Embryonic facial prominence (tissue), 1 donor: ENCODE measurements around the gene SYNJ2.

Experiments
- DNase-seq: peaks from one replicate; pipeline ENCODE4 v3.0.0-alpha.2; 2016; ENCODE audit errors: extremely low spot score

SYNJ2 gene

DNA sequence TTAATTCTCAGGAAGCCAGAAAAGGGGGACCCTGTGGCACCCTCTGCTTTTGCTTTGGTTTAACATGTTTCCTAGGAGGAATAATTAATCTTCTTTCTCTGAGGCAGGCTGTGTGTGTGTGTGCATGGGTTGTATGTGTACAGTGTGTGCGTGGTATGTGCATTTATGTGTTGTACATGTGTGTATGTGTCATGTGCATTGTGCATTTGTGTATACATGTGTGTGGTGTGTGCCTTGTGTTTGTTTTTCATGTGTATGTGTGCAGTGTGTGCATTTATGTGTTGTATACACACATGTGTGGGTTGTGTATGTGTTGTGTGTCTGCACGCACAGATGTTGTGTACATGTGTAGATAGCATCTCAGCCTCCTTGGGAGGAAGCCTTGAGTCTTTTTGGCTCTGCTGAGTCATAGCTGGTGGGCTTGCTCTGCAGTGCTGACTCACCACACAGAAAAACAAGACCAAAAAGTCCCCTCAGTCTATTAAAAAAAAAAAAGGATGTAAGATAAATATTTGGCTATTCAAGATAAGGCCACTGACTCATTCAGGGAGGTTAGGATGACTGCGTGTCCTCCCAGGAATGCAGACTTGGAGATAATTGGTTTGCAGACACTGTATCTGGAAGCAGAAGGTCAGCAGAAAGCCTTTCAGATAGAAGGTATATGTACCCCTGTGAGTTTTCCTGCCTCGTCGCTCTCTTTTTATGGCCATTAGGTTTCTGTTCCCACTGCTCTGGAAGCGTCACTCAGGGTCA, 58.6 kb downstream of the SYNJ2 start:
- no peak for DNase-seq

DNA sequence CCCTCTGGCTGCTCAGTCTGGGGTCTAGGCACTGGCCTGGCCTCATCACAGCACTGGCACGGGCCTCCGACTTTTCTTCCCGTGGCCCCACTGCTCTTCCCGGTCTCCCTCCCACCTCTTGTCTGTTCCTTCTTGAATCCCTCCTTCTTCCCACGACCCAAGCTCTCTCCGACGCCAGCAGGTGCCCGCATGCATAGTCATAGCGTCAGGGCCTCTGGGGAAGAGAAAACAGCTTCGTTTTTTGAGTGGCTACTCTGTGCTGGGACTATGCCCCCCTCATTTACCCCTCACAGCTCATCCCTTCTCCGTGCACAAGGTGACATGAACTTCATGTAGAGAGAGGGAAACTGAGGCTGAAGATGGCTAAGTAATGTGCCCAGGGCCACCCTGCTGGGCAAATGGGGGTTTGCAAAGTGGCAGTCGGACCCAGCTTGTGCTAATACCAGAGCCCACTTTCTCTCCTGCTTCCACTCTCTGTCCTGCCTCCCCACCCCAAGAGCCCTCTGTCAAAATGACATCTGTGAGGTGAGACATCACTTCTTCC, 59.2 kb downstream of the SYNJ2 start:
- DNase-seq = no peak

DNA sequence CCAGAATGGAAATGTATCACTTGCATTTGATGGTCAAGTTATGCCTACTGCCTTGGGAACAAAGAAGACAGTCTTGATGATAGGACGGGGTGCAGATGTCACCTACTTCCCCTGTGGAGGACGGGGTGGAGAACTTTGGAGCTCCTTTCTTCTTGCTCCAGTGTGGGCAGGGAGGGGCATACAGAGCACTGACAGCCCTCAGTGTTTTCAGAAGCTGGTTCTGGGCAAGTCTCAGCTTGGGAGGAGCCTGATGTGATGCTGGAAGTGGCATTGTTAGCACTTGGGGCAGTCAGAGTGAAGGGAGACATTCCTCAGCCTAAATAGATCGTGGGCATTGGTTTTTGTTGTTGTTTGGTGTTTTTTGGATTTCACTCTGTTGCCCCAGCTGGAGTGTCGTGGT, 59.7 kb downstream of the SYNJ2 start:
- no peak for DNase-seq

DNA sequence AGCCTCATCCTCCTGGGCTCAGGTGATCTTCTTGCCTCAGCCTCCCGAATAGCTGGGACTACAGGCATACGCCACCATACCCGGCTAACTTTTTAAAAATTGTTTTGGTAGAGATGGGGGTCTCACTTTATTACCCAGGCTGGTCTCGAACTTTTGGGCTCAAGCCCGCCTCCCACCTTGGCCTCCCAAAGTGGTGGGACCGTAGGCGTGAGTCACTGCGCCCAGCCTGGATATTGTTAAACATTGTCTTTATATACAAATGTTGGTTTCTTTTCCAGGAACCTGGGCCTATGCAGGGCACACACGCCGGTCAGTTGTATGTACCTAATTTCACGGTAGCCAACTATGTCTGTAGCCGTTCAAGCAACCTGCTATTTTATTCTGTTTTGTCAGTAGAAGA, 60.1 kb downstream of the SYNJ2 start:
- DNase-seq = no peak

DNA sequence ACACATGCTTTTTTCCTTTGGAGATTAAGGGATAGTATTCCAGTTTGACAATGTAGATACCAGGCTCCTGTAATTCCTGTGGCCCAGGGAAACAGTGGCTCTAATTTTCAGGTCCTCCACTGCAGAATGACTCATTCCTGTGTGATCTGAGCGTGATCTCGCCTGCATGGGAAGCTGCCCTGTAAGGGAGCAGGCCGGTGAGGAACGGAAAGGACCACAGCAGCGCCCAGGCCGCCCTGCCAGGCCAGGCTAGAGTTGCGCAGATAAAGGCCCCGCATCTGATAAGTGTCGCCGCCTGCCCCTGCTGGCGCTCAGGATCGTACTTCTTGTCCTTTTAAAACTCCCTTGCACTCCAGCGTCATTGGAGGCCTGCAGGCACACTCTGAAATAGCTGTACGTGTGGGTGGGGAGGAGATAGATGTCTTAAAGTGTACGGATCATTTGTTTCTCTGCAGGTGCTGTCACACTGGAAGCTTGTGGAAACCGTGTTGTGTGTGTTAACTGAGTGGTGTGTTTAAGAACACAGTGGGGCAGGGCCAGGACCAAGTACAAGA, 60.7 kb downstream of the SYNJ2 start:
- DNase-seq = no peak

DNA sequence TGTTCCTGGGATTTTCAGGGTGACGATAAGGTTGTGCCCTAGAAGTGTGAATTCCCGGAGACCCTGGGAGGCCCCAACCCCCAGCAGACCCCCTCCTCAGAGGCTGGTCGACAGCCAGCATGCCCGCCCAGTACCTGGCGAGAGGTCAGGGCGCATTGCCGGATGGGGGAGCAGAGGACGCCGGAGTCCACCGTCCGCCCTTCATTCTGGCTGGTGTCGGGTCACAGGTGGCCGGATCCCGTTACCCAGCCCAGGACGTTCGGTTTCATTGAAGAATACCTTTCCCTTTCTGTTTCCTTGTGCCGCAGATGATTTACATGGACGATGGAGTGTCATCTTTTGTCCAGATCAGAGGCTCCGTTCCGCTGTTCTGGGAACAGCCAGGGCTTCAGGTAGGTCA, 61.3 kb downstream of the SYNJ2 start:
- no peak for DNase-seq

DNA sequence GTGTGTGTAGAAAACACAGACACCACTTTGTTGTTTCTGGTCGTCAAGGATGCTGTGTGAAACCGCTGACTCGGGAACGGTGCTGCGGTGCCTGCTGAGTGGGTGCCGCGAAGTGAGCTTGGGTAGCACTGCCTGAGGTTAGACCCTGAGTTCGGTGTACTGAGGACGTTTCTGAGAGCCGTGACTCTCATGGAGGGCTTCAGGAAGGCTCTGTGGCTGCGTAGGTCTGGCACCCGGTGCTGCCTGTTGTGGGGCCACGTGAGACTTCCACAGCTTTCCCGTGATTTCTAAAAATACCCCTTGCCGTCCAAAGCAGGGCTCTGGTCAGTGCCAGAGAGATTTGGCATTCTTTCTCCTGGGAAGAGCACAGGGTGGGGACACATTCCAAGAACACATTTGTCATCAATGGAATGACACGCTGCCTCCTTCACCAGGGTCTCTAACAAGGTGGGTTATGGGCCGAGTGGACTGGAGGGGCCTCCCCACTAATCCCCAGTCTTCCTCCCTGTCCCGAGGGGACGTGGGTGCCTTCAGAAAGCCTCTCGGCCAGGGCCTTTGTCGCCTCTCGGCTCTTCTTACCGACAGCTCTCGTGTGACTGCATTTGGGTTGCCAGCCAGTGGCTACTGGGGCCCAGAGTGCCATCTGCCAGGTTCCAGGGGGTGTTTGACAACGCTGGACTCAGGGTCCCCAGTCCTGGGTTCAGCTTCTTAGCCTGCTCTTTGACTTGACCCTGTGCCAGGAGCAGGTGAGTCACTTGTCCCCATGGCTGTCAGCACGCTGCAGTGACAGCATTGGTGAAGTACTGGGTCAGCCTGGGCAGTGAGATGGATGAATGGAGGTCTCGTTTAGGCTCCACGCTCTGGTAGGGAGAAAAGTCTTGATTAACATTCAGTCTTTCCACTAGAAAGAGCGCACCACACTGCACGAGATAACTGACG, 62.2 kb downstream of the SYNJ2 start:
- no peak for DNase-seq

DNA sequence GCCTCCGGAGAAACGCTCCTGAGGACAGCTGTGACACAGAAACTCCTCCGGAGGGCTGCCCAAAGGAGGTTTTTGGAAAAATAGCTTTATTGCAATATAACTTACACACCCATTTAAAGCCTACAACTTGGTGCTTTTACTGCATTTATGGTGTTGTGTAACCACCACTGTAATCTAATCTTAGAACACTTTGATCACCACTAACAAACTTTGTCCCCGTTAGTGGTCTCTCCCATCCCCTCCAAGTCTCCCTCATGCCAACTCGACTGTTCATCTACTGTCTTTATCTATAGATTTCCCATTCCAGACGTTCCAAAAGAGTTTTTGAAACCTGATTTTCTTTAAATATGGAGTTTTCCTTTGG, 62.8 kb downstream of the SYNJ2 start:
- DNase-seq = no peak

DNA sequence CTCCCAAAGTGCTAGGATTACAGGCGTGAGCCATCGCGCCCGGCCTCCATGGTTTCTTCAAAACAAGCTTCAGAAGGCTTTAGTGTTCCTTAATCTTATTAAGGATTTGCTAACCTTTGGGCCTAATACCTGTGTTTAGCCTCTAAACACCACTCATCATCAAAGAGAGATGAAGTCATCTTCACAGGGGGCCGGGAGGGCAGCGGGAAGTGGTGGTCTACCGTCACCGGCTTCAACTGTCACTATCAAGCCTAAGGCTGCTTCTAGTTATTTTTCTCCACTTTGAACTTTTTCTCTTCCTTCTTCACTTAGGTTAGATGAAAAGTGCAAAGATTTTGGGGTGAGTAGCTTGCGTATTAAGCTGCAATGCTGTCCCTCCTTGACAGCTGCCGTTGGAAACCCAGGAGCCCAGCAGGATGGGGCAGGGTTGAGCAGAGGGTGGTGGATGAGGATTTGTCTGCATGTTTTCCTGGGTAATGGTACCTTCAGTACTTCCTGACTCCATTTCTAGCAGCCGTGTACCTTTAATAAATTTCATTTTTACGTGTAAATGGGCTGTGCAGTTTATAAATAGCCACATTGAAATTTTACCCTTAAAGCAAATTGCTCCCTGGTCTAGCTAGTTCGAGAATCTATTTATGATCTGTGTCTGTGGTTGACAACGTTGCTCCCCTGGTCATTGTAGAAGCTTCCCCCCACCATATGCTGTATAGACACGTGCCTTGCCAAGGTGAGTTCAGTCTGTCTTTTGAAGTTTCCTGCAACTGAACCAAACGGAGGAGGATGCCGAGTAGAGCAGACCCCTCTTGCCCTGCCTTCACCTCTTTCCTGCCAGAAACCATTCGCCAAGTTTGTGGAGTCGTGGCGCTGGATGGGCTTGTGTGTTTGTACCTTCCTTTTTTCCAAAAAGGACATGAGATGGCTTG, 64.8 kb downstream of the SYNJ2 start:
- DNase-seq = no peak

DNA sequence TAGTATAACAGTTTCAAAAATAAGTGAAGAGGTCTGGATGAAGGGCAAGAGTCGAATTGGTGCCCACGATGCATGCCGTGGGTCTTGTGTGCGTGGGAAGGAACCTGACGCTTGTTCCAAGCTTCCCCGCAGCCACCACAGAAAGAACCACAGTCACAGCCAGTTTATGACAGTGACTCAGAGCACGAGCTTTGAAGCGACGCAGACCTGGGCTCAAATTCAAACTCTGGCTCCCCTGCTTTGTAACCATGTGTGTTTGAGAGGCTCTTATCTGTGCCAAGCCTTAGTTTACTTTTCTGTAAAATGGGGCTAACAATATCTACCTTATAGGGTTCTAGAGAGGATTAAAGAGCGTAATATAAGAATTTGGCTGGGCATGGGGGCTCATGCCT, 65.5 kb downstream of the SYNJ2 start:
- no peak for DNase-seq

DNA sequence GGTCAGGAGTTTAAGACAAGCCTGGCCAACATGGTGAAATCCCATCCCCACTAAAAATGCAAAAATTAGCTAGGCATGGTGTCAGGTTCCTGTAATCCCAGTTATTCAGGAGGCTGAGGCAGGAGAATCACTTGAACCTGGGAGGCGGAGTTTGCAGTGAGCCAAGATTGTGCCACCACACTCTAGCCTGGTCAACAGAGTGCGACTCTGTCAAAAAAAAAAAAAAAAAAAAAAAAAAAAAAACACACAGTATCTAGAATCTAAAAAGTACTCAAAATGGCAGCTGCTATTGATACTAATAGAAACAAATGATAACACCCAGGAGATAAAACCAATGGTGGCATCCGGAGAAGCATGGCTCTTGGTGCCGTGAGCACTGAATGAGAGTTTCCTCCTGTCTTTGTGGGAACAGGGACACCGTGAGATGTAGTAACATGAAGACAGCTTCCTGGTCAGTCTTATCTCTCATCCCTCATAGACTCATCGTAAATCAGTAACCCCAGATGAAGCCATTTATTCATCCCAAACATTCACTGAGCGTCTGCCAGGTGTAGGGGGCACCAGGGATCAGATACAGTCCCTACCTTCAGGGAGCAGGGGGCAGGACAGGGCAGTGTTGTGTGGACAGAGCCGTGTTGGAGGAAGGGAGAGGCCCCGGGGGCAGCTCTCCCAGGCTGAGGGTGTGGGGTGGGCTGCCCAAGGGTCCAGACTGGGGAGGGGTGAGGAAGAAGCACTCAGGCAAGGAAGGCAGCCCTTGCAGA, 66.1 kb downstream of the SYNJ2 start:
- no peak for DNase-seq

DNA sequence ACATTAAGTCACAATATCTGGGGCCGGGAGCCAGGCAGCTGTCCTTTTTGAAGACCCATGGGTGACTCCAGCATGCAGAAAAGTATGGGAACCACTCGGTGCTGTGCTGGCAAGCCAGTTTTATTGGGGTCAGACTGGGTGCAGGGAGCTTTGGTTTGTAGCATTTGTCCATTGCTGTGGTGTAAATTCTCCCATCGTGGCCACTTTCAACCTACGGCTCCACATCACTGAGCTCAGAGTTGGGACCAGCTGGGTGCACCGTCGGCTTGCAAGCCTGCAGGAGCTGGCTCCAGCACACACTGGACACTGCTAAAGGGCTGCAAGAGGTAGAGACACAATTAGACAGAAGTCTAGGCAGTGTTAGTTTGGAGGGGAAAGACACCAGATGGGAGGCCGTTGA, 66.9 kb downstream of the SYNJ2 start:
- no peak for DNase-seq

DNA sequence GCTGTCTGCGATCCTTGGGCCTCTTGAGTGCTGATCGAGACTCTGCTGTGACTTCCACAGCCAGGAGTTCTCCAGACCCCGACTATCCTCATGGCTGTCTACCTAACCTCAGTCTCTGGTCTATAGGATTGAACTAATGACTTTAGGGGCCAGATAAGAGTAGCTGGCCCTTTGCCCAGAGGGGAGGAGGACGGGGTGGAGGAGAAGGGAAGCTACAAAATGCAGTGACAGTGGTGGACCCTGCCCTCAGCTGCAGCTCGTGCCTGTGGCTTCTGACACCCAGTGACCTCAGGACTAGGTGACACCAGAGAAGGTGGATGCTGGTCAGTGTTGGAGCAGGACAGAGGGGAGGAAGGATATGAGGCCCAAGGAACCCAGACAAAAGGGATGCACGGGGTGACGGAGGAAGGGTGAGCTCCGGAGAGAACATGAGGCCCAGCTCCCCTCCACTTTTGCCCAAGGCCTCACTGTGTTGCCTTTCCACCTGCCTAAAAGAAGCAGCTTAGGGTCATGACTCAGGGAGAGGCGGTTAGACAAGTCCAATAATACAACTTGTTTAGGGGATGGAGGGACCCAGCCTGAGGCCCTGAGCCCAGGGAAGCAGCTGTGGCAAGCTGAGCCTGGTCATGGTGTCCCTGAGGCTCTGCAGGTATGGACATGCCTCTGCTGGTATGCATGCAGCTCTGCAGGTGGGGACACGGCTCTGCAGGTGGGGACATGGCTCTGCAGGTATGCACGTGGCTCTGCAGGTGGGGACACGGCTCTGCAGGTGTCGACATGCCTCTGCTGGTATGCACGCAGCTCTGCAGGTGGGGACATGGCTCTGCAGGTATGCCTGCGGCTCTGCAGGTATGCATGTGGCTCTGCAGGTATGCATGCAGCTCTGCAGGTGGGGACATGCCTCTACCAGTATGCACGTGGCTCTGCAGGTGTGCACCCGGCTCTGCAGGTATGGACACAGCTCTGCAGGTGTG, 67.7 kb downstream of the SYNJ2 start:
- DNase-seq = no peak

DNA sequence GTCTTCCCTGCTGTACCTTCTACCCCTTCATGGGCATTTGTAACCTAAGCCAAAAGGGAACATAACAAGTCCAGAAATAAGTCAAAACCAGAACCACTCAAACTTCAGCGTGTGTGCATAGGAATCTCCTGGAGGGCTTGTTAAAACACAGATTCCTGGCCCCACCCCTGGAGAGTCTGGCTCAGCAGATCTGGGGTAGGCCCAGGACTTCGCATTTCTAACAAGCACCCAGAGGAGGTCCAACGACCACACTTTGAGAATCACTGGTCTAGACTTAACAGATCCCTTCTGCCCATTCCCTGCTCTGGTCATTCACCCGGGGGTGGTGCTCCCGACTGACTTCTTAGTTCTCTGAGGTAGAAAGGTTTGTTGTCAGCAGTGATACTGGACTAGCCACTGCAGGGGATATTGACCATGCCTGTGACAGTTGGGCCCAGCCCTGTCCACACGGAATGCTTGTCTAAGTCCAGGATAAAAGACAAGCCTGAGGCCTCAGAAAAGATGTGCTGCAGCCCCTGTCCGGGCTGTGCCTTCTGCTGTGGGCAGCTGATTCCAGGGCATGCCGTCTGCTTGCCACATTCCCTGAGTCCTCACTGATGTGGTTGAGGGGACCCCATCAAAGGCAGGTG, 68.6 kb downstream of the SYNJ2 start:
- DNase-seq = no peak

DNA sequence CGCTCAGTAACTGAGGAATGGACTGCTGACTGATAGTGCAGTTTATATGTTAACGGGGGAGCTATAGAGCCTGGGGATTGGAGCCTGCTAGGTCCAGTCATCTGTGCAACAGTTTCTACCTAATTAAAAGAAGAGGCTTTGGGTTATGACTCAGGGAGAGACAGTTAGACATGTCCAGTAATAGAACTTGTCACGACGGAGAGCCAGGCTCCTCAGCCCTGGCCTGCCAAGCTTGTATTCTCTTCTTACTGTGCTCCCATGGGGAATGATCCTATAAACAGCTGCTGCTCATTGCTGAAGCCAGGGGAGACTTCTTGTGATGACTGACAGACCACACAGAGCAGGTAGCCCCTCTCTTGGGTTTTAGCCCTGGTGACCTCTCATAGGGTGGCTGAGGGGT, 69.3 kb downstream of the SYNJ2 start:
- no peak for DNase-seq

DNA sequence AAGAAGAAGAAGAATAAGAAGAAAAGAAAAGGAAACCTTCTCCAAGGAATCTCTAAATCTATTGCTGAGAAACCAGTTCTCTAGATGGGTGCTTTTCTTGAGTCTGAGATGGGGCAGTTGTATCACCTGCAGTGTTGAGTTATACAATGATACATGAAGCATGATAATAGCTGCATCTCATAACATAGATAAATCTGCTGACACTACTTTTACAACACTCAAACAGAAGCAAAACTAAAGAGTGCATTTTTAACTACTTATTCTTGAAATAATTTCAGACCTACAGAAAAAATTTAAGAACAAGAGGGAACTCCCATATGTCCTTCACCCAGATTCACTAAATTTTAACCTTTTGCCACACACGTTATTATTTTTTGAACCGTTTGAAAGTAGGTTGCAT, 70.3 kb downstream of the SYNJ2 start:
- no peak for DNase-seq

DNA sequence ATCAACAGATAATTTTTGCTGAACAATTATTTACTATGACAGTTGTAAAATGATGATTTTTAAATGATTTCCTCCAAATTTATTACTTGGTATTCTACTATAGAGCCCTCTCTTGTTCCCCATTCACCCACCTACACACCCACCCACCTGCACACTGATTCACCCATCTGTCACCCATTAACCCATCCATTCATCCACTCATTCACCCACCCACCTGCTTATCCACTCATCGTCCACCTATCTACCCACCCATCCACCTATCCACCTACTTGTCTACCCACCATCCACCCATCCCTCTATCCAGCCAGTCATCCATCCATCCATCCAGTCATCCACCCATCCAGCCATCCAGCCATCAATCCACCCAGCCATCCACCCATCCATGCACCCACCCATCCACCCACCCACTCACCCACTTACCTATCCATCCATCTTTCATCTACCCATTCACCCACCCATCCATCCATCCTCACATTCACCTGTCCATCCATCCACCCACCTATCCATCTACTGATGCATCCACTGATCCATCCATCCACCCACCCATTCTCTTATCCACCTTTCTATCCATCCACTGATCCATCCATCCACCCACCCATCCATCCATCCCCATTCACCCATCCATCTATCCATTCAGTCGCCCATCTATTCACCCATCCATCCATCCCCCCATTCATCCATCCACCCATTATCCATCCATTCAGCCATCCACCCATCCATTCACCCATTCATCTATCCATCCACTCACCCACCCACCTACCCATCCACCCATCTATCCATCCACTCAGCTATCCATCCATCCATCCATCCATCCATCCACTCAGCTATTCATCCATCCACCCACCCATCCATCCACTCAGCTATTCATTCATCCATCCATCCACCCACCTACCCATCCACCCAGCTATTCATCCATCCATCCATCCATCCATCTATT, 72.0 kb downstream of the SYNJ2 start:
- no peak for DNase-seq

DNA sequence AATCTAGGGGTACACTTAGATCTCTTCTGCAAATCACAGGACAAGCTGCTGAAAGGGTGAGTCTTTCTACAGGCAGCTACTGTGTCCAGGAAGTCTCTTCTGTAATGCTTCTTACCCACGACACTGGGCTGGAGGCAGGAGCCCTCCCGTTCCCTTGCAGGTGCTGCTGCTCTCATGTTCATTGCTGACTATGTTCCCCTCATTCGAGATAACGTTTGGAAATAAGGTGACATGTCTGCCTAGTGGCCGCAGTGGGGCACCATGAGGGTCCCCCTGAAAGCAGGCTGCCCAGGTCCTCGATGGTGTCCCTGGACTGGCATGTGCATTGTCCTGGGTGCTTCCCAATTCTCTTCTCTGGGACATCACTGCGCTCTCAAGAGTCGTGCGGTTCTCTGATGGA, 74.7 kb downstream of the SYNJ2 start:
- no peak for DNase-seq
